Kidney (tissue), 14 donors: ENCODE measurements around the gene PLEK. TPM values are rescaled to one million over a fixed set of nuclear protein-coding genes. Genes with fewer than 3 reads are reported as not detected.
"Not testable (repeated sequence)": the region's sequence is repeated elsewhere in the genome, so short reads cannot be mapped to it uniquely, and the experiment has no call there.

Experiments
- DNase-seq, 5 donors: peaks; one replicate each; pipeline ENCODE4 v3.0.0-alpha.2; 2013 to 2020
- FAIRE-seq: peaks from 2 replicates; lab custom pipeline; 2012; peaks lifted over from hg19 to GRCh38; lab: Jason Lieb, UNC
- H3K27ac ChIP-seq, 2 donors: one replicate each; pipeline ENCODE4 v1.7.0; 2013; ENCODE audit warnings: low read depth in 2 of 2, low read length in 2 of 2, inconsistent platforms in 1 of 2
- H3K27me3 ChIP-seq: one replicate; pipeline ENCODE4 v1.7.1; 2013; ENCODE audit warnings: low read length, inconsistent platforms; ENCODE audit not compliant: control insufficient read depth, insufficient read depth
- H3K36me3 ChIP-seq, 3 donors: one replicate each; pipeline versions ENCODE4 v1.7.0 to v1.7.1; 2013; ENCODE audit warnings: low read length in 3 of 3, control low read depth in 1 of 3, inconsistent platforms in 1 of 3; ENCODE audit not compliant: insufficient read depth in 3 of 3, control insufficient read depth in 2 of 3
- H3K4me1 ChIP-seq, 3 donors: one replicate each; pipeline versions ENCODE4 v1.7.0 to v1.7.1; 2013; ENCODE audit warnings: low read length in 3 of 3, inconsistent platforms in 1 of 3, low read depth in 1 of 3; ENCODE audit not compliant: control insufficient read depth in 2 of 3, insufficient read depth in 2 of 3
- H3K4me3 ChIP-seq, 3 donors: one replicate each; pipeline versions ENCODE4 v1.7.0 to v1.8.1; 2013; ENCODE audit warnings: low read length in 3 of 3, control low read depth in 1 of 3, inconsistent platforms in 1 of 3
- H3K9ac ChIP-seq, 3 donors: one replicate each; pipeline versions ENCODE4 v1.7.0 to v1.7.1; 2013; ENCODE audit warnings: low read length in 3 of 3, control low read depth in 1 of 3, inconsistent platforms in 1 of 3
- H3K9me3 ChIP-seq, 3 donors: one replicate each; pipeline versions ENCODE4 v1.7.0 to v1.7.1; 2013; ENCODE audit warnings: low read length in 3 of 3, control low read depth in 1 of 3, inconsistent platforms in 1 of 3; ENCODE audit not compliant: control insufficient read depth in 2 of 3, insufficient read depth in 1 of 3
- intact Hi-C: fragments of 100-400 bp; cut with DNase I; formaldehyde crosslinking; loops from one replicate; pipeline ENCODE4 v1.11.1; 2022
- polyA plus RNA-seq: library from polyadenylated mRNA; stranded (reverse); fragments of 350-450 nt; fragmentation: Illumina TruSeq; extraction: RNeasy Lipid Tissue Mini Kit (QIAGEN cat#74804); gene quantifications from one replicate; pipeline ENCODE4 v1.2.3, GENCODE V29; 2014; ENCODE audit warnings: low read depth, low replicate concordance; ENCODE audit not compliant: insufficient read depth
- total RNA-seq: library from RNA; stranded (reverse); fragmentation: NEBNext Ultra II Directional; extraction: Animal tissue kit (Norgen Biotek cat#: 25700); gene quantifications from one replicate; pipeline ENCODE4 v1.2.1, GENCODE V29; 2021
- TF ChIP-seq, protein P1 (sequence below): IDR thresholded peaks from 3 replicates; pipeline ENCODE4 v1.5.1; 2012; ENCODE audit warnings: mild to moderate bottlenecking, moderate library complexity, borderline replicate concordance; ENCODE audit not compliant: insufficient read depth; ENCODE audit errors: extremely low read depth
- donor health status: control.
- donor health status: control.
- donor health status: control.
- donor health status: control.
- donor health status: control.
- donor health status: DM: yes; HTN: yes; CAD: no.
- donor health status: Normal renal cell carcinoma (clear cell type).

Gene PLEK
- total and polyA plus RNA-seq, 2 donors from 2014 or later: 2.8 to 17.3 TPM

DNA sequence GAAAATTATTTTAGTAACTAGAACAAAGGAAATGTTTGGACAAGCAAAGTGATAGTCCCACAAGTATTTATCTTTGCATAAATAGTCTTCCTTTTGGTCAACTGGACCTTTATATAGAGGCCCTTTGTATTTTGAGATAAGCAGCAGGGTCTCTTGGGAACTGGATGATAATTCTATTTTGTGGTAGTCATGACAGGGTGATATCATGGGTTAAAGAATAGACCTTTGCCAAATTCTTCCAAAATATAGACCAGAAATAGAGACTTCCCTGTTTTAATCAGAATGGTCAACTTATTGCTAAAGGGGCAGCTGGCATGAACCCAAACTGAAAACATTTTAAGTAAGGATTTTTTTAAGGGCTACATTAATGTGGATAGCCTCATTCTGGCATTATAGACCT, 10.5 kb downstream of the PLEK start:
- intact Hi-C loops: no loop called here
- H3K4me1 ChIP-seq: no peaks in the 10 kb centered on the region
- H3K36me3 ChIP-seq: no peaks in the 10 kb centered on the region
- H3K9me3 ChIP-seq: no peaks in the 10 kb centered on the region
- TF ChIP-seq, protein P1, sequence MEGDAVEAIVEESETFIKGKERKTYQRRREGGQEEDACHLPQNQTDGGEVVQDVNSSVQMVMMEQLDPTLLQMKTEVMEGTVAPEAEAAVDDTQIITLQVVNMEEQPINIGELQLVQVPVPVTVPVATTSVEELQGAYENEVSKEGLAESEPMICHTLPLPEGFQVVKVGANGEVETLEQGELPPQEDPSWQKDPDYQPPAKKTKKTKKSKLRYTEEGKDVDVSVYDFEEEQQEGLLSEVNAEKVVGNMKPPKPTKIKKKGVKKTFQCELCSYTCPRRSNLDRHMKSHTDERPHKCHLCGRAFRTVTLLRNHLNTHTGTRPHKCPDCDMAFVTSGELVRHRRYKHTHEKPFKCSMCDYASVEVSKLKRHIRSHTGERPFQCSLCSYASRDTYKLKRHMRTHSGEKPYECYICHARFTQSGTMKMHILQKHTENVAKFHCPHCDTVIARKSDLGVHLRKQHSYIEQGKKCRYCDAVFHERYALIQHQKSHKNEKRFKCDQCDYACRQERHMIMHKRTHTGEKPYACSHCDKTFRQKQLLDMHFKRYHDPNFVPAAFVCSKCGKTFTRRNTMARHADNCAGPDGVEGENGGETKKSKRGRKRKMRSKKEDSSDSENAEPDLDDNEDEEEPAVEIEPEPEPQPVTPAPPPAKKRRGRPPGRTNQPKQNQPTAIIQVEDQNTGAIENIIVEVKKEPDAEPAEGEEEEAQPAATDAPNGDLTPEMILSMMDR: no peak
- FAIRE-seq: no peak
- H3K4me3 ChIP-seq: no peak overlapping the region
- H3K9ac ChIP-seq: no peak overlapping the region
- H3K27me3 ChIP-seq: no peaks in the 10 kb centered on the region
- no peak for DNase-seq
- no peak overlapping the region for H3K27ac ChIP-seq

DNA sequence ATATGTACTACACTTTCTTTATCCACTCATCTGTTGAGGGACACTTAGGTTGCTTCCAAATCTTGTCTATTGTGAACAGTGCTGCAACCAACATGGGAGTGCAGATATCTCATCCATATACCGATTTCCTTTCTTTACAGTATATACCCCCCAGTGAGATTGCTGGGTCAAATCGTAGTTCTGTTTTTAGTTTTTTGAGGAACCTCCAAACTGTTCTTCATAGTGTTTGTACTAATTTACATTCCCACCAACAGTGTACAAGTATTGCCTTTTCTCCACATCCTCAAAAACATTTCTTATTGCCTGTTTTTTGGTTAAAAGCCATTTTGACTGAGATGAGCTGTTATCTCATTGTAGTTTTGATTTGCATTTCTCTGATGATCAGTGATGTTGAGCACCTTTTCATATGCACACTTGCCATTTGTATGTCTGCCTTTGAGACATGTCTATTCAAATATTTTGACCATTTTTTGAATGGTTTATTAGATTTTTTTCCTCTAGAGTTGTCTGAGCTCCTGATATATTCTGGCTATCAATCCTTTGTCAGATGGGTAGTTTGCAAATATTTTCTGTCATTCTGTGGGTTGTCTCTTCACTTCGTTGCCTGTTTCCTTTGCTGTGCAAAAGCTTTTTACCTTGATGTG, 12.2 kb downstream of the PLEK start:
- Histone ChIP-seq H3K9me3 (no peaks in the 10 kb centered on the region), H3K4me1 (no peaks in the 10 kb centered on the region), H3K27me3 (no peaks in the 10 kb centered on the region), H3K36me3 (no peaks in the 10 kb centered on the region), H3K4me3 (no peak overlapping the region), H3K27ac (no peak overlapping the region), H3K9ac (no peak overlapping the region)
- DNase-seq (no peak), FAIRE-seq (no peak)
- TF ChIP-seq, protein P1: no peak
- intact Hi-C loops: no loop called here

DNA sequence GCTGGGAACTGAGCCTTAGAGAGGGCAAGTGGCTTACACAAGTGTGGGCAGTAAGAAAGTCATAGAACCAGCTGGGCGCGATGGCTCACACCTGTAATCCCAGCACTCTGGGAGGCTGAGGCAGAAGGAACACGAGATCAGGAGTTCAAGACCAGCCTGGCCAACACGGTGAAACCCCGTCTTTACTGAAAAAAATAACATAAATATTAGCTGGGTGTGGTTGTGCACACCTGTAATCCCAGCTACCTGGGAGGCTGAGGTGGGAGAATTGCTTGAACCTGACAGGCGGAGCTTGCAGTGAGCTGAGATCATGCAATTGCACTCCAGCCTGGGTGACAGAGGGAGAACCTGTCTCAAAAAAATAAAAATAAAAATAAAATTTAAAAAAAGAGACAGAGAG, 13.7 kb downstream of the PLEK start:
- intact Hi-C loops, H3K27me3 ChIP-seq, H3K4me1 ChIP-seq, H3K4me3 ChIP-seq, H3K36me3 ChIP-seq, H3K9me3 ChIP-seq, H3K27ac ChIP-seq, DNase-seq, FAIRE-seq, H3K9ac ChIP-seq: not testable (repeated sequence)

DNA sequence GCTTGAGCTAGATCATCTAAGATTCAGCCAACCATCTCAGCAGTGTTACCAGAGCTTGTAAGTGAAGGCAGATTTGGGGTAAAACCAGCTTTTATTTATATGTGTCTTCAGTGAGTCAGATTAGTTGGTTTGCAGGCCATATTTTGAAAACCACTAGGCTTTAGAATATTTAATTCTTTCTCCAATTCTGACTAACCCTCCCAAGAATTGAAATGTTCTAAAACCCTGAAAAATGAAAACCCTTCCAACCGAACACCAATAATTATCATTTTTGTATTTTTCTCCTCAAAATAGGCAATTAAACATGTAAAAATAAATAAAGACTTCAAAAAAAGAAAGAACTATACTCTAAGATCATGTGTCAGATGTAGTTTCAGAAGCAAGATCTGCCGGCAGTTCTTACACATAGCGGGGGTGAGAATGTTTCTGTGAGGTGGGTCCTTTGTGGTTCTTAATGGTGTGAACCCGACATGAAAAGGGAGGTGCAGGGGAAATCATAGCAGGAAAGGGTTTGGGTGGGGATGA, 14.2 kb downstream of the PLEK start:
- TF ChIP-seq, protein P1: no peak
- Histone ChIP-seq H3K9me3 (no peaks in the 10 kb centered on the region), H3K9ac (no peak overlapping the region), H3K4me1 (no peaks in the 10 kb centered on the region), H3K4me3 (no peak overlapping the region), H3K27ac (no peak overlapping the region), H3K27me3 (no peaks in the 10 kb centered on the region), H3K36me3 (no peaks in the 10 kb centered on the region)
- intact Hi-C loops: no loop called here
- DNase-seq (no peak), FAIRE-seq (no peak)
